ENCODE data around the gene DCTN3.
"Not testable (repeated sequence)": the region's sequence is repeated elsewhere in the genome, so short reads cannot be mapped to it uniquely, and the experiment has no call there.

Gene DCTN3

GRCh38 chr9:34646211-34647083, 26.2 kb upstream of the DCTN3 start, which contains the start of gene GALT:
Gene GALT (plus strand): TSS chr9:34646675. CDS start chr9:34646705, 30 bp downstream.
- DNase-seq = peak; percentile 93

GRCh38 chr9:34644766-34645314, 24.5 kb upstream of the DCTN3 start:
- DNase-seq = no peak

- no peak for DNase-seq
These were observed 22.4 kb upstream of the DCTN3 start for GRCh38 chr9:34642679-34643078.

DNA sequence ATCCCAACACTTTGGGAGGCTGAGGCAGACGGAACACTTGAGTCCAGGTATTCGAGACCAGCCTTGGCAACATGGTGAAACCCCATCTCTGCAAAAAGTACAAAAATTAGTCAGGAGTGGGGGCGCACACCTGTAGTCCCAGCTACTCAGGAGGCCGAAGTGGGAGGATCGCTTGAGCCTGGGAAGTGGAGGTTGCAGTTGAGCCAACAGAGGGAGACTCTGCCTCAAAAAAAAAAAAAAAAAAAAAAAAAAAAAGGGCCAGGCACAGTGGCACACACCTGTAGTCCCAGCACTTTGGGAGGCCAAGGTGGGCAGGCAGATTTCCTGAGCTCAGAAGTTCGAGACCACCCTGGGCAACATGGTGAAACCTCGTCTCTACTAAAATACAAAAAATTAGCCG, 19.0 kb upstream of the DCTN3 start:
- not testable (repeated sequence) for DNase-seq

- DNase-seq = no peak
These were observed 17.8 kb upstream of the DCTN3 start for GRCh38 chr9:34638138-34638445.

DNA sequence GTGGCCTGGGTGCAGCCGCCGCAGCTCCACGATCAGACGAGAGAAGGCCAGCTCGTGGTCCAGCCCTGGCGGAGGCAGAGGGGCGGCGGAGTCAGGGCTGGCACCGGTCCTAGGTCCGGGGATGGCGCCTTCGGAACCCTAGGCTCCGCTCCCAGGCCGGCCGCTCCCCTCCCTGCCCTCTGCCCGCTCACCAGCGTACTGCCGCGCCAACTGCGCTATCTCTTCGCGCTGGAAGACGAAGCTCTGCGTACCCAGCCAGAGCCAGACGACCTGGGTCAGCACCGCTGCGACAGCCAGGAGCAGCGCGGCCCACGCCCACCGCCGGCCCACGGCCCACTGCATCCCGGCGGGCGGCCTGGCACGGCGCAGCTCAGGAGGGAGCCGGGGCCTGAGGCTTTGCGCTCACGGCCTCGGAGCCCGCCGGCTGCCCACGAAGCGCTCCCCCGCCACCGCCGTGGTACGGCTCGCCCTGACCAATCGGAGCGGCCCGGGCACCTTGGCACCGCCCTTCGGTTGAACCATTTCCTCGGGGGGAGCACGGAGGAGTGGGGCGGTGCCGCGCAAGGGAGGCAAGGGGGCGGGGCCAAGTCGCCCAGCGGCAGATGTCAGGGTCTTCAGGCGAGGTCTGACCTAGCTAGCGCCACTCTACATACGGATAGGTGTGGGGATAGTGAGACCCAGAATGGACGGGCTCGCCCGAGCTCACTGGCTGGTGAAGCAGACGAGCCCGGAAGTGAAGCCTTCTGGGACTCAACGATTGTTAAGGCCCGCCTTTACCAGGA, 17.3 kb upstream of the DCTN3 start, which contains the start of gene SIGMAR1:
Gene SIGMAR1 (minus strand): TSS at position 432 of the 782 bp plus-strand sequence. CDS start 90 bp downstream, at position 342.
- peak; percentile 96 for DNase-seq

DNA sequence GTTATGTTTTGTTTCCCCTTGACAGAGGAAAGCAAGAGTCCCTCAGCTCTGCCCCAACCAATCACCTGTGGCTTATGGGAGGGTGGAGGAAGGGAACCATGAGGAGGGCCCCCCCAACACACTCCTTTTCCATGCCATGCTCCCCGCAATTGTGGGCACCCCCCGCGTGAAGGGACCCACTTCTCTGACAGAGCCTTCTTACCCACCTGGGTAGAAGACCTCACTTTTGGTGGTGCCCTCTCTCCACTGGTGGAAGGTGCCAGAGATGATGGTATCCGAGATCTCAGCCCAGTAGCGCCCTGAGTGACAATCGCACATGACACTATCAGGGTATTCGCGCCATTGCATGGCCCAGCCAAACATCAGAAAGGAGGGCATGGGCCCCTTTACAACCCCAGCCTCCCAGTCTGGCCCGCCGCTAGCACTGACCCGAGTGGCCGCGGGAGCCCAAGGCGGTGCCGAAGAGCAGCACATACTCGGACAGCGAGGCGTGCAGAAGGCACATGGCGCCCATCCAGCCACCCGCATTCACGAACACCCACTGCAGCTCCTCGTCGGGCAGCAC, 16.6 kb upstream of the DCTN3 start:
- DNase-seq = no peak

DNA sequence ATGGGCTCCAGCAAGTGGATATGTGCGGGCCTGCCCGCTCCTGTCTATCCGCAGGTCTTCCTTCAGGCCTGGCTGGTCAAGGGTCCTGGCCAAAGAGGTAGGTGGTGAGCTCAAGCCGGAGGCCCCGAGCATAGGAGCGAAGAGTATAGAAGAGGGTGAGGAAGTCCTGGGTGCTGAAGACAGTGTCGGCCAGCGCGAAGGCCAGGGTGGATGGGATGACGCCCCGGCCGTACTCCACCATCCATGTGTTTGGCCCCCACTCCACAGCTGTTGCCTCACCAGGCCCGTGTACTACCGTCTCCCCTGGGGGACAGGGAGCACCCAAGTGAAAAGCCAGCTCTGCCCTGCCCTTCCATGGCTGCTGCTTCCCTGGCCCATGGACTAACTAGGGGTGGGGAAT, 15.3 kb upstream of the DCTN3 start:
- DNase-seq = no peak

DNA sequence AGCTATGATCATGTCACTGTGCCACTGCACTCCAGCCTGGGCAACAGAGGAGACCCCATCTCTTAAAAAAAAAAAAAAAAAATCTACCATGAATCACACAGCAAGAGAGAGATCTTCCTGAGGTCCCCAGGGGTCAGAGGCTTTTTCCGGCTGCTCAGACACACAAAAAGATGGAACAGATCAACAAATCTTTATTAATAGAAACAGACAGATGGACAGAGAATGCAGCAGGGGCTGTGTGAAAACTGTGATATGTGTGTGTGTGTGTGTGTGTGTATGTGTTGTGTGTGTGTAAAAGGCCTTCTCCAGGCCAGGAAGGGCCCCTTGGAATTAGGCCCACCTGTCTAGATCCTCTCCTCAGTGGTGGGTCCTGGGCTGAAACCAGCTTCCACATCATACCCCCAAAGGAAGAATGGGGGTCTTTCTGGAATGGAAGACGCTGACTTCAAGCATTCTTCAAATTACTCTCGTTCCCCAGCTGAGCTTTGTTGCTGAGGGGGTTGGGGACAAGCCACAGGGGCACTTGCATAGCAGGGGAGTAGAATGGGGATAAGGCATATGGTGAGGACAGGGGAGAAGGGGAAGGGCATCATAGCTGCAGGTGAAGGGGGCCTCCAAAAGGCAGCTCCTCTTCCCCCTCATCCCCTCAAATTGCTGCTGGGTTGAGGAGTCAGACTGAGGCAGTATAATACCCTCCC, 14.4 kb upstream of the DCTN3 start:
- no peak for DNase-seq

DNA sequence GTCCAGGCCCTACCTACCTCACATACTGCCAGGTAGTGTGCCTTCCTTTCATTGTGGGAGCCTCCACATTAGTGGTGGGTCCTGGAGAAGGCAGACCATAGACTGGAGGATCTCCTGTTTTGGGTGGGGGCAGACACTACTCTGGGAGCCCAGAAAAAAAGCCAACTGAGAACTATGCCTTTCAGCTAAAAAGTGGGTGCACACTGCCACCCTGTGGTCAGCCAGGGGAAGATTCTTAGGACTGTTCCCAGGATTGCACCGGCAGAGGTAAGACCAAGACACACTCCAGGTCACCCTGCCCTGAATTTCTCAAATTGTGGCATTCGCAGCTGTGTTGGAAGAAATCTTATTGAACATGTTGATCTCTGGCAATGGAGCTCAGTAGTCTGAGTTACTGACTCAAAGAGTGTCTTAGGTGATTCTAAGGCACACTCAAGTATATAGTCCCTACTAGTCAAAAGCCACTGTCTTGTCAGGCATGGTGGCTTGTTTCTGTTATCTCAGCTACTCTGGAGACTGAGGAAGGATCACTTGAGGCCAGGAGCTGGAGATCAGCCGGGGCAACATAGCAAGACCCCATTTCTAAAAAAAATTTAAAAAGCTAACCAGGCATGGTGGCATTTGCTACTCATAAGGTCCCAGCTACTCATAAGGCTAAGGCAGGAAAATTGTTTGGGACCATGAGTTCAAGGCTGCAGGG, 13.7 kb upstream of the DCTN3 start:
- peak; percentile 69 for DNase-seq

- DNase-seq = no peak
These were observed 12.9 kb upstream of the DCTN3 start for GRCh38 chr9:34633166-34633565.

DNA sequence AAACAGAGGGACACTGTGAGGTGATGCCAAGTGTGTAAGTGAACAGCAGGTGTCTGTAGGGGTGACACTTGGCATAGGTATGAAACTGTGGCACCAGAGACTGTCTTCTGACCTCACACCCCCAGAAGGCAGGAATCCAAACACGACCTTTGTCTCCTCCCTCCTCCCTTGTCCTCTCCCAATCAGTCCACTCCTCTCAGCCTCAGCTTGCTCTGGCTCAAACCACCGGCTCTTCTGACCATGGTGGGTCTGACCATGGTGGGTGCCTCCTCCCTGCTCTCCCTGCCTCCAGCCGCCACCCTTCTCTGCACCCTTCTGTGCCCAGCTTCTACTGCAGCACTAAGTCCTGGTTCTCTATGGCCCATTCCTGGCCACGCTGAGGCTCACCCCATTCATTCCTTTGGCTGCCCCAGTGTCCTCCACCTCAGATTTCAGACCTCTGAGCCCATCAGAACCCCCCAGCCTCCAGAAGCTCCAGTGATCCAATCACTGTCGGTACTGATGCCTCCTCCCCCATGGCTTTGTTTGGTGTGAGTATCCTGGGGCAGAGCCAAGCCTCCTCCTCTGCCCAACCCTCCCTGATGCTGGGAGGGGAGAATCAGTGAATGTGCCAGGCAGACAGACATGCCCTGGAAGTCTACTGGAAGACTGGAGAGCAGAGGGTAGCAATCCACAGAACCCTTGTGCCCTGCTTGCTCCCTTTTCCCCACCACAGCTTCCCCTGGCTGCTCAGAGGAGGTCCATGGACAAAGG, 10.3 kb upstream of the DCTN3 start:
- no peak for DNase-seq

GRCh38 chr9:34629491-34629808, 9.2 kb upstream of the DCTN3 start:
- no peak for DNase-seq

GRCh38 chr9:34628656-34629490, 8.6 kb upstream of the DCTN3 start, which contains the start of gene ARID3C:
Gene ARID3C (minus strand): TSS chr9:34629066. CDS start chr9:34628014, 1,052 bp downstream.
- DNase-seq = peak; percentile 32

- no peak for DNase-seq
These were observed 7.7 kb upstream of the DCTN3 start for GRCh38 chr9:34627716-34628655.

GRCh38 chr9:34625186-34625486, 4.8 kb upstream of the DCTN3 start:
- no peak for DNase-seq

GRCh38 chr9:34624475-34625185, 4.3 kb upstream of the DCTN3 start:
- DNase-seq = no peak

- DNase-seq = no peak
These were observed 3.3 kb upstream of the DCTN3 start for GRCh38 chr9:34623374-34624235.
